ENCODE results near the gene SLN.
"Not testable (repeated sequence)": the region's sequence is repeated elsewhere in the genome, so short reads cannot be mapped to it uniquely, and the experiment has no call there.

SLN gene

DNA sequence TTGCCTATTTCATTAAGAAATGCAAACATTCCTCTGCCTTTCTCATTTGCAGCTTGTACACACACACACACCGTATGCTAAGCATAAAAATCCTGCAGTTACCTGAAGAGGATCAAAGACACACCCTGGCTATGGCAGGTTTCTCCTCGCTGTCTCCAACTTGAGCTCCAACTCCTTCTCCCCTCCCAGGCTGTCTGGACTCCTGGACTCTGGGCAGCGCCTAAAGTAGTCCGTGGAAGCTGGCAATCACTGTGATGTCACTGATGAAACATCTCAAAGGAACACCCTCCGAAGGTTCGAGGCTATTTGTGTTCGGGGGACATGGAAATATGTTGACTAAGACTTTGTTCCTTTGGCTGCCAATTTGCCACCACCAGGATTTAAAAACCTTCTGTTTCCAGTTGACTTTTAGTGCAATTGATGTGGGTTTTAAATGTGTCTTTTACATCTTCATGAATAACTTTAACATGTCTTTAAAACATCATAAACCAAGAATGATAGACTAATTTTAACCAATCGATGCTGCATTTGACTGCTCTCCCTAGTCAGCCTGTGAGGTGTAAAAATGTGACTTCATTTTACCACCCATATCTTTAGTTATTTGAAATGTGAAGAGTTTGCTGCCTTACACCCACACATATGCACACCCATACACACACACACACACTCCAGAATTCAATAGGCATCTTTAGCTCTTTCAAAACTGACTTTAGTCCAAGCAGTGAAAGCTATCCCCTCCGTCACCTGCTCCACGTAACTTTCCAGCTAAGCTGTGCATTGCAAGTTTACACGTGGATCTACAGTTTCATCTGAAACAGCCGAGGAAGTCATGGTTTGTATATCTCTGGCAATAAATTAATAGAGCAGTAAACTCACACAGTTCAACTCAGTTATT is at the start of gene SLN:
SLN (minus strand) TSS at position 196 of the 895 bp plus-strand sequence.
- H3K27me3 ChIP-seq (ENCODE audit: insufficient read depth, low read depth) = no peaks in the 10 kb centered on the region
- TF ChIP-seq, protein P1, sequence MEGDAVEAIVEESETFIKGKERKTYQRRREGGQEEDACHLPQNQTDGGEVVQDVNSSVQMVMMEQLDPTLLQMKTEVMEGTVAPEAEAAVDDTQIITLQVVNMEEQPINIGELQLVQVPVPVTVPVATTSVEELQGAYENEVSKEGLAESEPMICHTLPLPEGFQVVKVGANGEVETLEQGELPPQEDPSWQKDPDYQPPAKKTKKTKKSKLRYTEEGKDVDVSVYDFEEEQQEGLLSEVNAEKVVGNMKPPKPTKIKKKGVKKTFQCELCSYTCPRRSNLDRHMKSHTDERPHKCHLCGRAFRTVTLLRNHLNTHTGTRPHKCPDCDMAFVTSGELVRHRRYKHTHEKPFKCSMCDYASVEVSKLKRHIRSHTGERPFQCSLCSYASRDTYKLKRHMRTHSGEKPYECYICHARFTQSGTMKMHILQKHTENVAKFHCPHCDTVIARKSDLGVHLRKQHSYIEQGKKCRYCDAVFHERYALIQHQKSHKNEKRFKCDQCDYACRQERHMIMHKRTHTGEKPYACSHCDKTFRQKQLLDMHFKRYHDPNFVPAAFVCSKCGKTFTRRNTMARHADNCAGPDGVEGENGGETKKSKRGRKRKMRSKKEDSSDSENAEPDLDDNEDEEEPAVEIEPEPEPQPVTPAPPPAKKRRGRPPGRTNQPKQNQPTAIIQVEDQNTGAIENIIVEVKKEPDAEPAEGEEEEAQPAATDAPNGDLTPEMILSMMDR (conservative IDR thresholded peaks at IDR 0.05; ENCODE audit: low read depth, low read length) = no peak

GRCh38 chr11:107758719-107759355 is 47.0 kb upstream of the SLN start:
- not testable (repeated sequence) for H3K27ac ChIP-seq; H3K36me3 ChIP-seq (ENCODE audit: insufficient read depth); H3K4me1 ChIP-seq (ENCODE audit: low read depth, poor library complexity, severe bottlenecking); H4K20me1 ChIP-seq (ENCODE audit: insufficient read depth); H3K4me3 ChIP-seq (IDR thresholded peaks at IDR 0.05; ENCODE audit: insufficient read depth, low read depth, low read length); H3K9ac ChIP-seq; H3K27me3 ChIP-seq (ENCODE audit: insufficient read depth, low read depth); H2AFZ ChIP-seq (ENCODE audit: low read depth); H3K79me2 ChIP-seq (ENCODE audit: insufficient read depth, low read depth); H3K4me2 ChIP-seq

More for the DNA sequence above, at the start of gene SLN:
- Histone ChIP-seq H3K27ac (no peak within 1 kb of the TSS), H3K79me2 (ENCODE audit: insufficient read depth, low read depth) (no peaks in the 10 kb centered on the region), H3K9ac (no peak within 1 kb of the TSS), H4K20me1 (ENCODE audit: insufficient read depth) (no peaks in the 10 kb centered on the region), H3K4me1 (ENCODE audit: low read depth, poor library complexity, severe bottlenecking) (no peaks in the 10 kb centered on the region), H3K4me3 (IDR thresholded peaks at IDR 0.05; ENCODE audit: insufficient read depth, low read depth, low read length) (no peak within 1 kb of the TSS), H3K36me3 (ENCODE audit: insufficient read depth) (no peaks in the 10 kb centered on the region), H2AFZ (ENCODE audit: low read depth) (no peak within 1 kb of the TSS), H3K4me2 (no peak within 1 kb of the TSS)

DNA sequence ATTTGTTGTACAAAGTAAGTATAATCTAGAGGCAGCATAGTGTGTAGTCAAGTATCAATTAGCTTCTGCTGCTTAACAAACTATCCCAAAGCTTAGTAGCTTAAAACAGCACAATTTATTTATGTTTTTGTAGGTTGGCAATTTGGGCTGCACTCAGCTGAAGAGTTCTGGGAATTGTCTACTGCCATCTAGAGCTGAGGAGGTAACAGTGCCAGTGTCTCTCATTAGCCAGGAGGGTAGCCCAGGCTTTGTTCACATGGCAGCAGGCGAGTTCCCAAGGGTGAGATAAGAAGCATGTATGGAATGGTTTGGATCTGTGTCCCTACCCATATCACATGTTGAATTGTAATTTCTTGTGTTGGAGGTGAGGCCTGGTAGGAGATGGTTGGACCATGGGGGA is 45.8 kb upstream of the SLN start:
- Histone ChIP-seq H3K79me2 (ENCODE audit: insufficient read depth, low read depth) (no peaks in the 10 kb centered on the region), H2AFZ (ENCODE audit: low read depth) (no peak overlapping the region), H4K20me1 (ENCODE audit: insufficient read depth) (no peaks in the 10 kb centered on the region), H3K4me1 (ENCODE audit: low read depth, poor library complexity, severe bottlenecking) (no peaks in the 10 kb centered on the region), H3K27ac (no peak overlapping the region), H3K27me3 (ENCODE audit: insufficient read depth, low read depth) (no peaks in the 10 kb centered on the region), H3K9ac (no peak overlapping the region), H3K4me3 (IDR thresholded peaks at IDR 0.05; ENCODE audit: insufficient read depth, low read depth, low read length) (no peak overlapping the region), H3K4me2 (no peak overlapping the region), H3K36me3 (ENCODE audit: insufficient read depth) (no peaks in the 10 kb centered on the region)
- TF ChIP-seq, protein P1 (conservative IDR thresholded peaks at IDR 0.05; ENCODE audit: low read depth, low read length) = no peak

- no peaks in the 10 kb centered on the region for H3K27me3 ChIP-seq (ENCODE audit: insufficient read depth, low read depth)
- TF ChIP-seq, protein P1 (conservative IDR thresholded peaks at IDR 0.05; ENCODE audit: low read depth, low read length) = no peak
- no peaks in the 10 kb centered on the region for H3K79me2 ChIP-seq (ENCODE audit: insufficient read depth, low read depth)
- no peak overlapping the region for H2AFZ ChIP-seq (ENCODE audit: low read depth)
- H3K9ac ChIP-seq = no peak overlapping the region
- H3K27ac ChIP-seq = no peak overlapping the region
- no peaks in the 10 kb centered on the region for H3K36me3 ChIP-seq (ENCODE audit: insufficient read depth)
- no peaks in the 10 kb centered on the region for H3K4me1 ChIP-seq (ENCODE audit: low read depth, poor library complexity, severe bottlenecking)
- H3K4me2 ChIP-seq = no peak overlapping the region
- no peak overlapping the region for H3K4me3 ChIP-seq (IDR thresholded peaks at IDR 0.05; ENCODE audit: insufficient read depth, low read depth, low read length)
- H4K20me1 ChIP-seq (ENCODE audit: insufficient read depth) = no peaks in the 10 kb centered on the region
Measured at GRCh38 chr11:107756553-107756952, 44.7 kb upstream of the SLN start.

Measured in KMS-11 (cell line).